KOPT-K1 (cell line): ENCODE measurements around the gene PPIL6.

Experiments
- H3K27ac ChIP-seq: fragments of 200-600 bp; sonication (generic); 2 replicates; pipeline ENCODE4 v1.5.1; 2016; ENCODE audit warnings: antibody characterized with exemption, mild to moderate bottlenecking, low read depth, low read length; ENCODE audit not compliant: poor library complexity, severe bottlenecking
- H3K36me3 ChIP-seq: fragments of 200-600 bp; sonication (generic); 2 replicates; pipeline ENCODE4 v1.5.1; 2017; ENCODE audit warnings: antibody characterized with exemption, mild to moderate bottlenecking, low read length, moderate library complexity; ENCODE audit not compliant: insufficient read depth
- H3K9me3 ChIP-seq: fragments of 200-600 bp; sonication (generic); 2 replicates; pipeline ENCODE4 v1.5.1; 2017; ENCODE audit warnings: antibody characterized with exemption, low read length, mild to moderate bottlenecking; ENCODE audit not compliant: insufficient read depth, poor library complexity, severe bottlenecking

The PPIL6 gene

DNA sequence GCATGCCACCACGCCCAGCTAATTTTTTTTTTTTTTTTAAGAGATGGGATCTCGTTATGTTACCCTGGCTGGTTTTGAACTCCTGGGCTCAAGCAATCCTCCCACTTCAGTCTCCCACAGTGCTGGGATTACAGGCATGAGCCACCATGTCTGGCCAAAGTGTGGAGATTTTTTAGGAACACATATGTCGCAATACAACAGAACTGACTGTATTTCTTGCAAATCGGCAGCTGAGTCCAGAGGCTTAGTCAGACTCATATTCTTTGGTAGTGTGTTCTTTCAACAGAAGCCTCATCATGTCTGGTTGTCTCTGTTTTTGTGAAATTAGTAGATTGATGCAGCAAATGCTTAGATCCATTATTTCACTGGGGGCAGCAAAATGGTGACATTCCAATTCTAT lies 34.2 kb downstream of the PPIL6 start:
- Histone ChIP-seq H3K36me3 (no peaks in the 10 kb centered on the region), H3K9me3 (no peaks in the 10 kb centered on the region), H3K27ac (no peak overlapping the region)

DNA sequence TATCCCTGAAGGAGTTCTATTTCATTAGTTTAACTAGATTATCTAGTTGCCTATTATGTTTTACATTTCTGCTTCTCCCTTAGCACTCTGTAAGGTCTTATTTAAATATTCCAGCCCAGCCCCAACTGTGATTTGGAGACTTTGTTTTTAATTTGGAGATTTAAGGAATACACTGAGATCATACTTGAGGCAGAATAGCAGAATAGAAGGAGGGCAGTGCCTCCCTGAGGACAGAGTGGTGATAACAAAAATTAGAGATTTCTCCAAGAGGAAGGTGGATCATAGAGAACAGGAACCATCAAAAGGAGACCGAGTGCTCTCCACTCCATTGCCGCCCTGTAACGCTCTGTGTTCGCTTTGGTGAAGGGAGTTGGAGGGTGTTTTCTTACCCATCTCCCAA lies 43.4 kb downstream of the PPIL6 start:
- no peaks in the 10 kb centered on the region for H3K9me3 ChIP-seq
- no peak overlapping the region for H3K27ac ChIP-seq
- H3K36me3 ChIP-seq: no peaks in the 10 kb centered on the region

DNA sequence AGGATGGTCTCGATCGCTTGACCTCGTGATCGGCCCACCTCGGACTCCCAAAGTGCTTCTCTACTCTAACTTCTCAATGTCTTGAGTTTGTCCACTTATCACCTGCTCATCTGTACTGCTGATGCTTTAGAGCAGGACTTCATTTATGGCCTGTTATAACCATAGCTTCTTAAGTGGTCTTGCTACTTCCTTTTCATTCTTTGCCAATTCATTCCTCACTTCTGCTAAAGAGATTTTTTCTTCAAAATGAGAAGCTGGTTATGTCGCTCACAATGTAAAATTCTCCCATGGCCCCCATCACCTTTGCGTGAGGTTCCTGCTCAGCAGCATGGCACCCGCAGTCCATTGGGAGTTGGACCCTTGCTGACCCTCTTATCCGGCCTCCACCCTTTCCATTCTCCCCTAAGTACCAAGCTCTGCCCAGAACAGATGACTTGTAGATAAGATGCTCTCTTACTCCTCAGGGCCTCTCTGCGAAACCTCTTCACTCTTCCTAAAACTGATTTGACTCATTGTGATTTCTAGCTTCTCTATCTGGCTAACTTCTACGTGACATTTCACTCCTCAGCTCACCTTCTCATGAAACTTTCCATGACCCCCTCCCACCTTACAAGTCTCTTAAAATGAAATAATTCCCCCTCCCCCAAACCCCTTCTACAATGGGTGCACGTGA lies 44.2 kb downstream of the PPIL6 start:
- Histone ChIP-seq H3K36me3 (no peaks in the 10 kb centered on the region), H3K9me3 (no peaks in the 10 kb centered on the region), H3K27ac (no peak overlapping the region)

DNA sequence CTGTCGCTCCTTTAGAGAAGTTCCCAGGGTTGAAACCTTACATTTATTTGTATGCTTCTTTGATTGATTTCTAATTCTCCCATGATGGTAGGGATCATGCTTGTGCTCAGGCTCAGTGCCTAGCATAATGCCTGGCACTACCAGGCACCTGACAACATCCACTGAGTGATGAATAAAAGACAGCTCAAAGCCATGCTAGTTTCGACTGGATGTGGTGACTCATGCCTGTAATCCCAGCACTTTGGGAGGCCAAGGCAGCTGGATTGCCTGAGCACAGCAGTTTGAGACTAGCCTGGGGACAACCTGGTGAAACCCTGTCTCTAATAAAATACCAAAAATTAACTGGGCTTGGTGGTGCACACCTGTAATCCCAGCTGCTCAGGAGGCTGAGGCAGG lies 46.5 kb downstream of the PPIL6 start:
- Histone ChIP-seq H3K9me3 (no peaks in the 10 kb centered on the region), H3K36me3 (no peaks in the 10 kb centered on the region), H3K27ac (no peak overlapping the region)

DNA sequence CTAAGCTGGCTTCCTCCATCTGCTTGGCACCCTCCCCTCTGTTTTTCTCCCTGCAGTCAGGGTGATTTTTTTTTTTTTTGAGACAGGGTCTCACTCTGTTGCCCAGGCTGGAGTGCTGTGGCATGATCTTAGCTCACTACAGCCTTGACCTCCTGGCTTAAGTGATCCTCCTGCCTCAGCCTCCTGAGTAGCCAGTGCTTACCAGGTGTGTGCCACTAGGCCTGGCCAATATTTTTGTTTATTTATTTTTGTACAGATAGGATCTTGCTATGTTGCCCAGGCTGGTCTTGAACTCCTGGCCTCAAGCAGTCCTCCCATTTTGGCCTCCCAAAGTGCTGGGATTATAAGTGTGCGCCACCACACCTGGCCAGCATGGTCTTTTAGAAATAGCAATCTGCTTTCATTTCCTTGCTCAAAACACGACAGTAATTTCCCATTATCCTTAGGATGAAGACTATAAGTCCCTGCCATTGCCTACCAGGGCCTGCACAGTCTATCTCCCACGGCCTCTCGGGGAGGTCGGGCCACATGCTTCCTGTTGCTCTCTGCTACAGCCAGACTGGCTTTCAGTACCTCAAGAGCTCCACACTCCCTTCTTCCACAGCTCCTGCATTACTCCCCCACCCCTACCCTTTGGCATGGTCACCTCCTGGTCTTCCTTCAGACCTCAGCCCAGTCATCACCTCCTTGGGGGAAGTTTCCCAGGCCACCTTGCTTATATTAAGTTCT lies 47.1 kb downstream of the PPIL6 start:
- H3K9me3 ChIP-seq: no peaks in the 10 kb centered on the region
- H3K36me3 ChIP-seq: no peaks in the 10 kb centered on the region
- H3K27ac ChIP-seq: no peak overlapping the region

DNA sequence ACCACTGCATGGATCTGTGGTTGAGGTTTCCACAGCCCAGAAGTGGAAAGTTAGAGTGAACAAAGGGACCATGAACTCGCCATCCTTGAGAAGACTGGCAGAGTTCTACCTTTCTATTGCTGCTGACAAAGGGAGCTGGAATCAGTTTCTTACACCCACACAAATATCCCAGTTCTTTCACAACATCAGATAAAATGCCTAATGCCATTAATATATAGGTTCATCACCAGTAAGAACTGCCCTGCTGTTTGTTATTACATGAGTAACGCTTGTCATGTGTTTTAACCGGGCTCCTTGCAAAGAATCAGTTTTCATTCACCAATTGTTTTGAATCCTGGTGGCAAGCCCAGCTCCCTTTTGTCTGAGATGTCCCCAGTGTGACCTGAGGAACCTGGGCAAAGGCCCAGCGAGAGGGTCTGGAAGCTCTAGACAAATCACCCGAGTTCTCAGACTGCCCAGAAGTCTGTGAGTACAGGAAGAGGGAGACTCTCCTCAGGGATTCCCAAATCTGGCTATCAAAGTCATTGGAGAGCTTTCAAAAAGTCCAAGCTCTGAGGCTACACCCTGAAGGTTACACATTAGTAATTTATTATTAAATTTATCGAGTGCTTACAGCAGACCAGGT lies 50.7 kb downstream of the PPIL6 start:
- Histone ChIP-seq H3K27ac (no peak overlapping the region), H3K36me3 (no peaks in the 10 kb centered on the region), H3K9me3 (no peaks in the 10 kb centered on the region)

DNA sequence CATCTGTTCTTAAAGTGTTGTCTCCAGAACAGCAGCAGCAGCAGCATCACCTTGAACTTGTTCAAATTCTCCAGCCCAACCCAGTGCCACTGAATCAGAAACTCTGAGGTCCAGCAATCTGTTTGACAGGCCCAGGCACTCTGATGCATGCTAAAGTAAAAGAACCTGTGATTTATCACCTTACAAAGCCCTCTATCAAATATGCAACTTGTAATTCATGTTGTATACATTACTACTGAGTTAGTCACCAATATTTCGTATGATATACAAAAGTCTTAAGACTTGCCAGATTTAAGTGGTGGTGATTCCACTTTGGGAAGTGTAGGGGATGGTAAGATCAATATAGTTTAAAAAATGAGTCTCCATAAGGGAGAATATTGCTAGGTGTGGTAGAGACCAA lies 52.2 kb downstream of the PPIL6 start:
- H3K27ac ChIP-seq: no peak overlapping the region
- H3K36me3 ChIP-seq: no peaks in the 10 kb centered on the region
- no peaks in the 10 kb centered on the region for H3K9me3 ChIP-seq

DNA sequence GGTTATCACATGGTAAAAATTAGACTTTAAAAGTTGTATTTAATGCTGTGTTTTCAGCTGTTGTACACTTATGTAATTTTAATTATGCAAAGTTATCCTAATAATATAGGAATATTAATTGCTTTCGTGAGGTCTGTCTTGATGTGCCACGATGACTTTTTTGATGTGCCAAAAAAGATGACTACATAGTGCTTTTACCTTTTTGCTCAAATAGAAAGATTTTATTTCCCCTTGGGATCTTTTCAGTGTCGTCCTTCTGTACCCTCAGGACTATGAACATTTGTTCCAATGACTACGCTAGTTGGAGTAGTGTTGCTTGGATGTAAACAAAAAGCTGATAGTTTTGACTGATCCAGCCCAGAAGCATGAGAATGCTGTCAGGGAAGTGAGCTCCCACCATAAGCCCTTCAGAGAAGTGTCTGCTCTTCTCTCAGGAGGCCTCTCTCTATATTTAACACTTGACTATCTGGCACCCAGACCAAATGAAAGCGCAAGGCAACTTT lies 56.9 kb downstream of the PPIL6 start:
- Histone ChIP-seq H3K36me3 (peaks cover 16% of the 10 kb centered on the region), H3K27ac (peak overlapping the region; percentile 98), H3K9me3 (no peaks in the 10 kb centered on the region)

DNA sequence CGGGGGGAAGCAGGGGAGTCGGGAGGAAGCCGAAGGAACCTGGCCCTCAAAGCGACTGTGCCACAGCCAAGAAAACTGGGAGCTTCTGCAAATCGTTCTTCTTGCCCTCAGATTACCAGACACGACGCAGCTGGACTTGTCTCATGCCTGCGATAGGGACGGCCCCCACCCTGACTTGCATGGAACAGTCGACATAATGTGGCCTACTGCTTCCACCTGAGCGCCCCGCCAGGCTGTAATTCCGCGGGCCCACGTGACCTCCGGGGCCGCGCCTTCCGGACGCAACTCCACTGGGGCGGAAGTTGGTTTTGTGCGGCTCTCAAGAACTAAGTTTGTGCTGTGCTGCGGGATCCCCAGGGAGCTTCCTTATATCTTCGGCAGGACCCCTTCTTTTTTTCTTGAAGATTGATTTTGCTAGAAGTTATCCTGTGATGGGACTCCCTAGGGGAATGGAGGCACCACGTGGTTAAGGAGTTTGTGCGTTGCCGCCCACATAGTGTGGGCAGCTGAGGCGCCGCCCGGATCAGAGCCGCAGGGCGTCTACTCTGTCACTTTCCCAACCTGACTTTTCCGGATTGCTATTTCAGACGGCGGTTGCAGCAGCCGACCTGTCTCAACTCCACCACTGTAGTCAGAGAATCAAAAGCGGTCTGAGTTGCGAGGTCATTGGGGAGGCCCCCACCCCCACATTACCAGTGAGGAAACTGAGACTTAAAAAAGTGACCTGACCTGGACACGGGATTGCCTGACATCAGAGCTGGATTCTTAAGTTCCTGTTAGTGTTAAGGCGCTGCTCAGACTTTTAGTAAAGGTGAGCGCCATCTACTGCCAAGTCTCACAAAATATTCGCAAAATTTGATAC lies 57.6 kb downstream of the PPIL6 start:
- H3K27ac ChIP-seq: peak overlapping the region; percentile 98
- H3K9me3 ChIP-seq: no peaks in the 10 kb centered on the region
- peaks cover 22% of the 10 kb centered on the region for H3K36me3 ChIP-seq

DNA sequence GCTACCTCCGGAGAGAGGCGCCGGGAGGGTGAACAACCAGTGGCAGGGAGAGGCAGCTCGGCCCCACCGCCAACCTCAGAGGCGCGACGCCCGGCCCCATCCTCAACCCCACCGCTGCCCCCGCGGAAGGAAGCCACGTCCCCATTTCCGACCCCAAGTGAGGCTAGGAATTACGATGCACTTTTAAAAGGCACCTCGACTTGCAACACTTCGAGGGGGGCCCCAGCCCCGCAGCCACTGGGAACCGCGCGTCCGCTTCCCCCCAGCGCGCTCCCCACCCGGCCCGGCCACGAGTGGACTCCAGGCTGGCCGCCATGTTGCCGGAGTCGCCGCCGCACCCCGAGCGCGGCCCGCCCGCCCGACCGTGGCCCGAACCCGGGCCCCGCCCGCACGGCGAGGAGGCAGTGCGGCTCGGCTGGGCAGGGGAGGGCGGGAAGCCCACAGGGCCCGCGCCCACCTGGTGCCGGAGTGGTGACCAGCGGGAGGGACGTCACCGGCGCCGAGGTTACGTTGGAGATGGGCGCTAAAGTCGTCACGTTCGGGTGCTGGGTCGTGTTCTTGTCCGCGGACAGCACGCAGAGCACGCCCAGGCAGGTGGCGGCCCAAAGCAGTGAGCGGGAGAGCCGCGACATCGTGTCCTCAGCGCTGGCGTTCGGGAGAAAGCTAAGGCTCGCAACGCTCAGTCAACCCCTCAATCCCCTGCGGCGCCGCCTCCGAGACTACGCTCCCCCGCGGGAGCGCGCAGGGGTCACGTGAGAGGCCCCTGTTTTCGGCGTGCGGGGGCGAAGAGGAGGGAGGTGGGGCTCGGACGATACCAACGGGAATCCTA lies 58.5 kb downstream of the PPIL6 start, which contains the start of gene CD164:
CD164 (minus strand) TSS at position 721 of the 829 bp plus-strand sequence; CDS start at position 632, 89 bp downstream.
- Histone ChIP-seq H3K36me3 (peaks cover 31% of the 10 kb centered on the region), H3K27ac (peak within 1 kb of the TSS; percentile 98)

DNA sequence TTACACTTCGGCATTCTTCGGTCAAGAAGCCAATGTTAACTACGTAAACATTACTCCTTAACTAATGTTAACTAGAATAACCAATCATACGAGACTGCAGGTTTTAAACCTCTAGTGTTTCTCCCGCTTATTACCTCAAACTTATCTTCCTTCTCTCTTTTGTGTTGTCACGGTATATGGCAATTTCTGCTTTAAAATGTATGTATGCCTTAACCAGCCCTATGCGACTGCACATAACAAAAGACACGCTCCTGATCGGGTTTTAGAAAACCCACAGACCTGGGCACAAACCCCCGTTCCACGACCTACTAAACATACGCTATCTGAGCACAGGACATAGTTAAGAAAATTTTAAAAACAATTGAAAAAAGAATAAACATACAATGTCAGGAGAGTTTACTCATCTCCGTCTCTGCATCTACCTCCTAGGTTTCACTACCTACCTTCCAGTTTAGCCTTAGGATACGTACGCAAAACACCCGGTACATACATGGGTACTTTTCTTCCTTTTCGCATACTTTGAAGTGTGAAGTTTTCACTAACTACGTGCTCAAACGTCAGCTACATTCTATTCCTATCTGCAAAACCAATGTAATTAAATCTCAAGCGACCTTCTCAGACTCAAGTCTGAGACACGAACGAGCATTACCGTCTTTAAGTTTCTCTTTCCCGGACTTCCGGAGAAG lies 59.2 kb downstream of the PPIL6 start:
- Histone ChIP-seq H3K36me3 (peaks cover 38% of the 10 kb centered on the region), H3K27ac (peak overlapping the region; percentile 98), H3K9me3 (no peaks in the 10 kb centered on the region)

More for the DNA sequence above, 58.5 kb downstream of the PPIL6 start, which contains the start of gene CD164:
- H3K9me3 ChIP-seq: no peaks in the 10 kb centered on the region

DNA sequence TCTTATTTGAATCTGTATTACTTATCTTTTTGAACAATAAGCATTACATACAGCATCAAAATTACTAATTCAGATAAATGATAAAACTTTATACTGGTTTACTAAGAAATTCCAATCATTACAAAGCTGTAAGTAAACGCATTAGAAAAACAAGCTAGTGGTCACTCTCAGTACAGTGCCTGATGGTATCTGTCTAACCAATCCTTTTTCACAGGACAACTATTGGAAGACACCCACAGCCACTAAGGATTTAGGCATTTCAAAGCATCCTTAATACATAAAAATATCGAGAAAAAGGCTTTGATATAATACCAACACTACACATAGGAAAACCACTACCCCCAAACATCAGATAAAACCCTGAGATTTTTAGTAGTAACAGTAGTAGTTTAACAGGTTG lies 60.7 kb downstream of the PPIL6 start:
- peaks cover 53% of the 10 kb centered on the region for H3K36me3 ChIP-seq
- H3K9me3 ChIP-seq: no peaks in the 10 kb centered on the region
- peak overlapping the region; percentile 98 for H3K27ac ChIP-seq

DNA sequence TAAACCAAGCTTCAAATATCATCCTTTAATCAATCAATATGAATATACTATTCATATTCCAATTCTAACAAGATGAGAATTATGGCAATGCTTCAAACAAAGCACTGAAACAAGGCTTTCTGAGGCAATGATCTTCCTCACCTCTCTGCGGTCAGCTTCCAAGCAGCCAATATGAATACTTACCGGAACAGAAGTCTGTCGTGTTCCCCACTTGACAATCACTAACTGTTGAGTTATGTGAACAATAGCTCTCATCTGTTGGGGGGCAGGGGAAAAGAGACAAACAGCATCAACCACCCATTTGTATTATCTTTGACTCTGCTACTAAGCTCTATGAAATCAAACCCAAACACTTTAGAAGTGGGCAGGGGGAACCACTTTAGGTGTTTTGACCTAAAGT lies 62.7 kb downstream of the PPIL6 start:
- Histone ChIP-seq H3K9me3 (no peaks in the 10 kb centered on the region), H3K36me3 (peaks cover 73% of the 10 kb centered on the region), H3K27ac (no peak overlapping the region)
